ENCODE measurements around the gene GRAMD1B.

DNA sequence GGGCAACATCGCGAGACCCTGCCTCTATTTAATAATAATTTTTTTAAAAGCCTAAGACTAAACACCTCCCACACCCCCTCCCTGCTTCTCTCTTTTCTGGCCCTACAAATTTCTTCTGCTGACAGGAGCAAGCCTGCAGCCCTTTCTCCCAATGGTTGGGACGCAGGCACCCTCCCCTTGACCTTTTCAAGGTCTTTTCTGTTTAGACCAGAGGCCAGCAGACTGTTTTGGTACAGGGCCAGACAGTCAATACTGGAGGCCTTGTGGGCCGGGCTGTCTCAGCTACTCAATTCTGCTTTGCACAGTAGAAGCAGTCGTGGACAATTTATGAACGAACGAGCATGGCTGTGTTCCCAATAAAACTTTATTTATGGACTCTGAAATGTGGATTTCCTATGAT lies 132.1 kb downstream of the GRAMD1B start:
- TF ChIP-seq, protein P1, sequence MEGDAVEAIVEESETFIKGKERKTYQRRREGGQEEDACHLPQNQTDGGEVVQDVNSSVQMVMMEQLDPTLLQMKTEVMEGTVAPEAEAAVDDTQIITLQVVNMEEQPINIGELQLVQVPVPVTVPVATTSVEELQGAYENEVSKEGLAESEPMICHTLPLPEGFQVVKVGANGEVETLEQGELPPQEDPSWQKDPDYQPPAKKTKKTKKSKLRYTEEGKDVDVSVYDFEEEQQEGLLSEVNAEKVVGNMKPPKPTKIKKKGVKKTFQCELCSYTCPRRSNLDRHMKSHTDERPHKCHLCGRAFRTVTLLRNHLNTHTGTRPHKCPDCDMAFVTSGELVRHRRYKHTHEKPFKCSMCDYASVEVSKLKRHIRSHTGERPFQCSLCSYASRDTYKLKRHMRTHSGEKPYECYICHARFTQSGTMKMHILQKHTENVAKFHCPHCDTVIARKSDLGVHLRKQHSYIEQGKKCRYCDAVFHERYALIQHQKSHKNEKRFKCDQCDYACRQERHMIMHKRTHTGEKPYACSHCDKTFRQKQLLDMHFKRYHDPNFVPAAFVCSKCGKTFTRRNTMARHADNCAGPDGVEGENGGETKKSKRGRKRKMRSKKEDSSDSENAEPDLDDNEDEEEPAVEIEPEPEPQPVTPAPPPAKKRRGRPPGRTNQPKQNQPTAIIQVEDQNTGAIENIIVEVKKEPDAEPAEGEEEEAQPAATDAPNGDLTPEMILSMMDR (IDR thresholded peaks at IDR 0.05), result no peak
- TF ChIP-seq POLR2AphosphoS5 (IDR thresholded peaks at IDR 0.05), result no peak
- no peak for TF ChIP-seq EP300 (IDR thresholded peaks at IDR 0.05)
